Neural cell (in vitro differentiated cells): ENCODE results near the gene TLR7. TPM values are rescaled to one million over a fixed set of nuclear protein-coding genes. Genes with fewer than 3 reads are reported as not detected.

Experiments
- H2AFZ ChIP-seq: fragments of 200-600, 300-800 bp; sonication (generic), shearing (Covaris generic); 2 replicates; pipeline ENCODE4 v1.6.0; 2014; ENCODE audit warnings: low read depth, mild to moderate bottlenecking, antibody characterized with exemption, low read length, moderate library complexity
- H3F3A ChIP-seq: fragments of 200-600 bp; shearing (Covaris generic); 2 replicates; pipeline ENCODE4 v1.6.1; 2016; ENCODE audit warnings: mild to moderate bottlenecking, moderate library complexity, mixed read lengths, antibody characterized with exemption, low read length; ENCODE audit not compliant: insufficient read depth, poor library complexity, severe bottlenecking
- H3K27ac ChIP-seq: fragments of 200-600, 300-800 bp; sonication (generic), shearing (Covaris generic); 2 replicates; pipeline ENCODE4 v1.5.1; 2014; ENCODE audit warnings: mild to moderate bottlenecking, low read length, moderate library complexity
- H3K27me3 ChIP-seq: fragments of 300-800, 200-600 bp; sonication (generic), shearing (Covaris generic); 2 replicates; pipeline ENCODE4 v1.6.0; 2014; ENCODE audit warnings: mild to moderate bottlenecking, low read depth, low read length, moderate library complexity; ENCODE audit not compliant: insufficient read depth
- H3K36me3 ChIP-seq: fragments of 300-800, 200-600 bp; sonication (generic), shearing (Covaris generic); 2 replicates; pipeline ENCODE4 v1.5.1; 2014; ENCODE audit warnings: mild to moderate bottlenecking, antibody characterized with exemption, low read length, moderate library complexity; ENCODE audit not compliant: insufficient read depth
- H3K4me2 ChIP-seq: fragments of 300-800, 200-600 bp; sonication (generic), shearing (Covaris generic); 2 replicates; pipeline ENCODE4 v1.6.0; 2014; ENCODE audit warnings: mild to moderate bottlenecking, low read length
- H3K4me3 ChIP-seq: fragments of 300-800, 200-600 bp; sonication (generic), shearing (Covaris generic); 2 replicates; pipeline ENCODE4 v1.5.1; 2014; ENCODE audit warnings: mild to moderate bottlenecking, low read length, moderate library complexity
- H3K79me2 ChIP-seq: fragments of 200-600 bp; shearing (Covaris generic); replicated peaks from 2 replicates; pipeline ENCODE4 v1.6.0; 2014; ENCODE audit warnings: mild to moderate bottlenecking, low read length, moderate library complexity; ENCODE audit not compliant: insufficient read depth
- H3K9ac ChIP-seq: fragments of 300-800, 200-600 bp; sonication (generic), shearing (Covaris generic); 2 replicates; pipeline ENCODE4 v1.6.1; 2016; ENCODE audit warnings: mild to moderate bottlenecking, low read length, mixed read lengths
- H3K9me2 ChIP-seq: fragments of 200-600 bp; shearing (Covaris generic); 2 replicates; pipeline ENCODE4 v1.6.1; 2016; ENCODE audit warnings: mild to moderate bottlenecking, low read length, mixed read lengths; ENCODE audit not compliant: insufficient read depth
- H3K9me3 ChIP-seq: fragments of 200-600, 300-800 bp; sonication (generic), shearing (Covaris generic); 2 replicates; pipeline ENCODE4 v1.6.1; 2016; ENCODE audit warnings: mild to moderate bottlenecking, mixed run types, low read length, moderate library complexity, mixed read lengths
- H4K20me1 ChIP-seq: fragments of 200-600 bp; shearing (Covaris generic); 2 replicates; pipeline ENCODE4 v1.6.1; 2016; ENCODE audit warnings: mild to moderate bottlenecking, mixed run types; ENCODE audit not compliant: insufficient read depth
- EP300 ChIP-seq: fragments of 450-650 bp; conservative IDR thresholded peaks from 2 replicates; pipeline ENCODE4 v1.6.1; 2014; ENCODE audit warnings: antibody characterized with exemption, mild to moderate bottlenecking, moderate library complexity; ENCODE audit not compliant: poor library complexity, severe bottlenecking
- EZH2 ChIP-seq: fragments of 200-600, 300-800 bp; shearing (Covaris generic), sonication (generic); IDR thresholded peaks from 2 replicates; pipeline ENCODE4 v1.6.1; 2014; ENCODE audit warnings: antibody characterized with exemption, low read length, borderline replicate concordance, mild to moderate bottlenecking; ENCODE audit not compliant: insufficient read depth, poor library complexity, severe bottlenecking
- MXI1 ChIP-seq: fragments of 450-650 bp; conservative IDR thresholded peaks from 2 replicates; pipeline ENCODE4 v1.6.1; 2014; ENCODE audit warnings: antibody characterized with exemption, mild to moderate bottlenecking; ENCODE audit not compliant: poor library complexity, severe bottlenecking
- POLR2AphosphoS5 ChIP-seq: IDR thresholded peaks from 2 replicates; pipeline ENCODE4 v1.6.1; 2012
- RAD21 ChIP-seq: fragments of 450-650 bp; conservative IDR thresholded peaks from 2 replicates; pipeline ENCODE4 v1.6.1; 2014; ENCODE audit warnings: antibody characterized with exemption, mild to moderate bottlenecking, moderate library complexity
- SMC3 ChIP-seq: fragments of 450-650 bp; conservative IDR thresholded peaks from 2 replicates; pipeline ENCODE4 v1.6.1; 2014; ENCODE audit warnings: antibody characterized with exemption, mild to moderate bottlenecking, moderate library complexity; ENCODE audit not compliant: poor library complexity
- TAF1 ChIP-seq: IDR thresholded peaks from 2 replicates; pipeline ENCODE4 v1.6.1; 2012; ENCODE audit warnings: low read depth
- polyA plus RNA-seq: library from polyadenylated mRNA; depleted of rRNA; stranded (reverse); fragments of >200 nt; gene quantifications from 2 replicates; pipeline ENCODE4 v1.2.3, GENCODE V29; 2014
- TF ChIP-seq, protein P1 (sequence below): IDR thresholded peaks from 2 replicates; pipeline ENCODE4 v1.6.1; 2012; ENCODE audit warnings: borderline replicate concordance
- TF ChIP-seq, protein P2 (sequence below): fragments of 450-650 bp; IDR thresholded peaks from 2 replicates; pipeline ENCODE4 v1.5.1; 2014; ENCODE audit warnings: antibody characterized with exemption, mild to moderate bottlenecking, moderate library complexity; ENCODE audit not compliant: poor library complexity, severe bottlenecking

TLR7 gene
- polyA plus RNA-seq, 1 donor from 2014 or later = not detected

DNA sequence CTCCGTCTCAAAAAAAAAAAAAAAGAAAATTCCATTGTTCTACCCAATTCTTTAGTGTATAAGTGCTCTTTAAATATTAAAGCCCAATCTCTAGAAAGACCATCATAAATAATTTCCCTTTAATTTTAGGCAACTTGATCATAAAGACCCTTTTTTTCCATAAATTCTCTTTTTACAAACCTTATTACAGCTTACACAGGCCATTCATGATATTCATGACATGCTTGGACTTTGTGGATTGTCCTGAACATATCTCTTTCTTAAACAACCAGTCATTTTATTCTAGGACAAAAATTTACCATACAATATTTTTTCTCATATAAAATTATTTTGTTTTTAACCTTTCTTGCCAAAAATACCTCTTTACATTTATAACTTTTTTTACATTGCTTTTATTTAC lies 70.1 kb downstream of the TLR7 start:
- no peaks in the 10 kb centered on the region for H3K9me2 ChIP-seq
- no peaks in the 10 kb centered on the region for H3K79me2 ChIP-seq
- H3F3A ChIP-seq = no peaks in the 10 kb centered on the region
- H3K9ac ChIP-seq = no peak overlapping the region
- no peaks in the 10 kb centered on the region for H3K36me3 ChIP-seq
- no peak overlapping the region for H3K27ac ChIP-seq
- no peaks in the 10 kb centered on the region for H3K27me3 ChIP-seq
- H2AFZ ChIP-seq = no peak overlapping the region
- H3K4me2 ChIP-seq = no peak overlapping the region
- TF ChIP-seq, protein P1, sequence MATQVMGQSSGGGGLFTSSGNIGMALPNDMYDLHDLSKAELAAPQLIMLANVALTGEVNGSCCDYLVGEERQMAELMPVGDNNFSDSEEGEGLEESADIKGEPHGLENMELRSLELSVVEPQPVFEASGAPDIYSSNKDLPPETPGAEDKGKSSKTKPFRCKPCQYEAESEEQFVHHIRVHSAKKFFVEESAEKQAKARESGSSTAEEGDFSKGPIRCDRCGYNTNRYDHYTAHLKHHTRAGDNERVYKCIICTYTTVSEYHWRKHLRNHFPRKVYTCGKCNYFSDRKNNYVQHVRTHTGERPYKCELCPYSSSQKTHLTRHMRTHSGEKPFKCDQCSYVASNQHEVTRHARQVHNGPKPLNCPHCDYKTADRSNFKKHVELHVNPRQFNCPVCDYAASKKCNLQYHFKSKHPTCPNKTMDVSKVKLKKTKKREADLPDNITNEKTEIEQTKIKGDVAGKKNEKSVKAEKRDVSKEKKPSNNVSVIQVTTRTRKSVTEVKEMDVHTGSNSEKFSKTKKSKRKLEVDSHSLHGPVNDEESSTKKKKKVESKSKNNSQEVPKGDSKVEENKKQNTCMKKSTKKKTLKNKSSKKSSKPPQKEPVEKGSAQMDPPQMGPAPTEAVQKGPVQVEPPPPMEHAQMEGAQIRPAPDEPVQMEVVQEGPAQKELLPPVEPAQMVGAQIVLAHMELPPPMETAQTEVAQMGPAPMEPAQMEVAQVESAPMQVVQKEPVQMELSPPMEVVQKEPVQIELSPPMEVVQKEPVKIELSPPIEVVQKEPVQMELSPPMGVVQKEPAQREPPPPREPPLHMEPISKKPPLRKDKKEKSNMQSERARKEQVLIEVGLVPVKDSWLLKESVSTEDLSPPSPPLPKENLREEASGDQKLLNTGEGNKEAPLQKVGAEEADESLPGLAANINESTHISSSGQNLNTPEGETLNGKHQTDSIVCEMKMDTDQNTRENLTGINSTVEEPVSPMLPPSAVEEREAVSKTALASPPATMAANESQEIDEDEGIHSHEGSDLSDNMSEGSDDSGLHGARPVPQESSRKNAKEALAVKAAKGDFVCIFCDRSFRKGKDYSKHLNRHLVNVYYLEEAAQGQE = no peak
- TF ChIP-seq EZH2 (no peak), RAD21 (no peak), TAF1 (no peak), EP300 (no peak), MXI1 (no peak), SMC3 (no peak), POLR2AphosphoS5 (no peak)
- TF ChIP-seq, protein P2, sequence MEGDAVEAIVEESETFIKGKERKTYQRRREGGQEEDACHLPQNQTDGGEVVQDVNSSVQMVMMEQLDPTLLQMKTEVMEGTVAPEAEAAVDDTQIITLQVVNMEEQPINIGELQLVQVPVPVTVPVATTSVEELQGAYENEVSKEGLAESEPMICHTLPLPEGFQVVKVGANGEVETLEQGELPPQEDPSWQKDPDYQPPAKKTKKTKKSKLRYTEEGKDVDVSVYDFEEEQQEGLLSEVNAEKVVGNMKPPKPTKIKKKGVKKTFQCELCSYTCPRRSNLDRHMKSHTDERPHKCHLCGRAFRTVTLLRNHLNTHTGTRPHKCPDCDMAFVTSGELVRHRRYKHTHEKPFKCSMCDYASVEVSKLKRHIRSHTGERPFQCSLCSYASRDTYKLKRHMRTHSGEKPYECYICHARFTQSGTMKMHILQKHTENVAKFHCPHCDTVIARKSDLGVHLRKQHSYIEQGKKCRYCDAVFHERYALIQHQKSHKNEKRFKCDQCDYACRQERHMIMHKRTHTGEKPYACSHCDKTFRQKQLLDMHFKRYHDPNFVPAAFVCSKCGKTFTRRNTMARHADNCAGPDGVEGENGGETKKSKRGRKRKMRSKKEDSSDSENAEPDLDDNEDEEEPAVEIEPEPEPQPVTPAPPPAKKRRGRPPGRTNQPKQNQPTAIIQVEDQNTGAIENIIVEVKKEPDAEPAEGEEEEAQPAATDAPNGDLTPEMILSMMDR = no peak
- H4K20me1 ChIP-seq = no peaks in the 10 kb centered on the region
- H3K9me3 ChIP-seq = no peaks in the 10 kb centered on the region
- H3K4me3 ChIP-seq = no peak overlapping the region

Other genes with a start within 250 kb of the TLR7 start
- gene PRPS2, start 75.7 kb upstream of the TLR7 start, polyA plus RNA-seq = 4.5 and 4.7 TPM in 2 replicates
- not detected in 2 replicates for gene TLR8, start 39.5 kb downstream of the TLR7 start, polyA plus RNA-seq
- 8,177 and 11,381 TPM in 2 replicates for gene TMSB4X, start 108.0 kb downstream of the TLR7 start, polyA plus RNA-seq
- gene FAM9C, start 177.5 kb downstream of the TLR7 start, polyA plus RNA-seq = not detected in 2 replicates